B cell (primary cell): ENCODE results near the gene NRL.

Source experiments
- EZH2 ChIP-seq: IDR thresholded peaks from 2 replicates; pipeline ENCODE4 v1.6.1; 2012; ENCODE audit warnings: borderline replicate concordance, low read depth, mild to moderate bottlenecking, moderate library complexity, low read length; ENCODE audit not compliant: insufficient read depth, poor library complexity, severe bottlenecking
- TF ChIP-seq, protein P1 (sequence below): fragments of 200-600 bp; IDR thresholded peaks from one replicate; pipeline ENCODE4 v1.8.0; 2022; ENCODE audit warnings: antibody characterized with exemption, mild to moderate bottlenecking

DNA sequence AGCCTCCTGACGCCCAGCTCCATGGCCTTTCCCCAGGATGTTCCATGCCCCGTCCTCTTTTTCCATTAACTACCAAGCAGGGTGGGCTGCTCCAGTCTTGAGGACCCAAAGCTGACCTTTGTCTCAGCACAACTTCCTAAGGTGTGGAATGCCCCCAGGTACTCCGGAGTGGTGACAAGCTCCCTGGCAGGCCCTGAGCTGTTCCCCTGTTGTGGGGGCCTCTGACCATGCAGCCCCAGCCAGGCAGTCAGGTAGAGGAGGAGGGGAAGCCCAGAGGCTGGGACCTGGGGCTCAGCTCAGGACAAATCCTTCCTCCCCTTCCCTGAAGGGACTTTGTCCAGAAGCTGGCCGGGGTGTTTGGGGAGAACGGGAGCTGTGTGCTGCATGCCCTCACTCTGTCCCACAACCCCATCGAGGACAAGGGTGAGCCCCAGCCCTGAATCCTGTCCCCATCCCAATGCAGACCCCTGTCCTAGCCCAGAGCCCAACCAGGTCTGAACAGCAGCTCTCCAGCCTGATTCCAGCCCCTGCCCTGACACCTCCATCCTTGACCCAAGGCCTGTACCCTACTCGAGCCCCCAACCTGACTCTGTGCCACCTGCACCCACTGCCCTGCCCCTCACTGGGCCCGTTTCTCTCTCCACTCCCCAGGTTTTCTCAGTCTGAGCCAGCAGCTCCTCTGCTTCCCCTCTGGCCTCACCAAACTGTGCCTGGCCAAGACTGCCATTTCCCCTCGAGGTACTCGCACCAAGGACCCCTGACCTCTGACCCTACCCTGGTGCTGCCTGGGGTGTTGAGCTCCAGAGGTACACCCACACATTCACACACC, 58.6 kb downstream of the NRL start:
- TF ChIP-seq, protein P1, sequence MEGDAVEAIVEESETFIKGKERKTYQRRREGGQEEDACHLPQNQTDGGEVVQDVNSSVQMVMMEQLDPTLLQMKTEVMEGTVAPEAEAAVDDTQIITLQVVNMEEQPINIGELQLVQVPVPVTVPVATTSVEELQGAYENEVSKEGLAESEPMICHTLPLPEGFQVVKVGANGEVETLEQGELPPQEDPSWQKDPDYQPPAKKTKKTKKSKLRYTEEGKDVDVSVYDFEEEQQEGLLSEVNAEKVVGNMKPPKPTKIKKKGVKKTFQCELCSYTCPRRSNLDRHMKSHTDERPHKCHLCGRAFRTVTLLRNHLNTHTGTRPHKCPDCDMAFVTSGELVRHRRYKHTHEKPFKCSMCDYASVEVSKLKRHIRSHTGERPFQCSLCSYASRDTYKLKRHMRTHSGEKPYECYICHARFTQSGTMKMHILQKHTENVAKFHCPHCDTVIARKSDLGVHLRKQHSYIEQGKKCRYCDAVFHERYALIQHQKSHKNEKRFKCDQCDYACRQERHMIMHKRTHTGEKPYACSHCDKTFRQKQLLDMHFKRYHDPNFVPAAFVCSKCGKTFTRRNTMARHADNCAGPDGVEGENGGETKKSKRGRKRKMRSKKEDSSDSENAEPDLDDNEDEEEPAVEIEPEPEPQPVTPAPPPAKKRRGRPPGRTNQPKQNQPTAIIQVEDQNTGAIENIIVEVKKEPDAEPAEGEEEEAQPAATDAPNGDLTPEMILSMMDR: no peak
- TF ChIP-seq EZH2: no peak
